RPMI8226 (cell line): ENCODE data around the gene DCTPP1.
"Not testable (repeated sequence)": the region's sequence is repeated elsewhere in the genome, so short reads cannot be mapped to it uniquely, and the experiment has no call there.

Experiments used
- DNase-seq: peaks from one replicate; pipeline ENCODE4 v3.0.0-alpha.2; 2015

DCTPP1 gene

GRCh38 chr16:30409125-30410060 is 20.4 kb downstream of the DCTPP1 start:
- DNase-seq: peak; percentile 94

DNA sequence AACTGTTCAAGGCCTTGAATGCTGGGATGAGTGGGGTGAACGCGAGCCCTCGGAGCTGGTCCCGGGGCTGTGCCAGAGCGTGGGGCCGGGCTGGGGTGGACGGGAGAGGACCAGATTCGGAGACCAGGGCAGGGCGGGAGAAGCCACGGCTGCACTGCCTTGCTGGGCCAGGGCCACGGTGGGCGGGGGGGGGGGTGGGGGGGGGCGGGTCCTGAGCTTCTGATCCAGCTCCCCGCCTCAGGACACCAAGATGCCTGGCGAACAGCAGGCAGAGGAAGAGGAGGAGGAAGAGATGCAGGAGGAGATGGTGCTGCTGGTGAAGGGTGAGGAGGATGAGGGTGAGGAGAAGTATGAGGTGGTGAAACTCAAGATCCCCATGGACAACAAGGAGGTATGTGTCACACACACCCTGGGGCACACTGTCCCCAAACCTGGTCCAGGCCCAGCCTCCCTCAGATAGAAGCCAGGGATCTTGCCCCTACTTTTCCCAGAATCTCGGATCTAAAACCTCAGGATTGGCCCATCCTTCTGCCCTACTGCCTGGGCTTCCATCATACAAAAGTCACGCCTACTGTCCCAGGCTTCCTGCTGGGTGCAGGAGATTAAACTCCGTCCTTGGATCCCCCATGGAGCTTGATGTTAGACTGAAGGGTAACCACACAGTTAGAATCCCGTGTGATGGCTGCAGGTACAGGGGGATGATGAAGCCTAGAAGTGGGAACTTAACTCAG is 21.9 kb downstream of the DCTPP1 start:
- DNase-seq: no peak

- peak; percentile 98 for DNase-seq
Observed at GRCh38 chr16:30407102-30407803, 22.6 kb downstream of the DCTPP1 start, which contains the start of gene ZNF771. TSS of gene ZNF771 (plus strand) at chr16:30407606. CDS start at chr16:30408054, 448 bp downstream.

DNA sequence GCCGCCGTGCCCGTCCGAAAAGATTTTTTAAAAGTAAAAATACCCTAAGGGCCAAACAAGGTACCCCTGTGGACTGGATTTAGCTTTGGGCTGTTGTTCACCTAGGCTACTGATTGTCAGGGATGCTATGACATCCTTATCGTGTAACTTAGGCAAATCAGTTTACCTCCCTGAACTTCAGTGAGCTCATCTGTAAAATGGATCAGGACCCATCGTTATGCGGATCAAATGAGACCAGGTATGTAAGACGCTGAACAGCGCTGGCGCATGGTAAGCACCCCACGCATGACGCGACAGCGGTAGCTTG is 23.1 kb downstream of the DCTPP1 start:
- DNase-seq: no peak

DNA sequence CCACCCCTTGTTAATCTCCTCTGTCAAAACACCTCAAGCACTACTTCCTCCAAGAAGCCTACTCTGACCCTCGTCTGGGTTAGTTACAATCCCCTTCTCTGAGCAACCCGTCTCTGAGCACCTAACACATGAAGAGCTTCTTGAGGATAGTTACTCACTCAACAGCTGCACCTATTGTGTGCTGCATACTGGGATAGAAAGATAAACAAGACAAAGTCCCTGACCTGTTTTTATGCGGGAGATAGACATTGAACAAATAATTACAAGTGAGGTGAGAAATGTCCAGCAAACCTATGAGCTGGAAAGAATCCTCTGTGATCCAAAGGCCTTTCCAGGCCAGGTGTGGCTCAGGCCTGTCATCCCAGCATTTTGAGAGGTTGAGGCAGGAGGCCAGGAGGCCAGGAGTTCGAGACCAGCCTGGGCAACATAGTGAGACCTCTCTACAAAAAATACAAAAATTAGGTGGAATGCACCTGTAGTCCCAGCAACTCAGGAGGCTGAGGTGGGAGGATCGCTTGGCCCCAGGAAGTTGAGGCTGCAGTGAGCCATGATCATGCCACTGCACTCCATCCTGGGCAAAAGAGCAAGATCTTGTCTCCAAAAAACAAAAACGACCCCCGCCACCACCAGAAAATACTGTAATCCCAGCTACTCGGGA is 27.9 kb downstream of the DCTPP1 start:
- no peak for DNase-seq

DNA sequence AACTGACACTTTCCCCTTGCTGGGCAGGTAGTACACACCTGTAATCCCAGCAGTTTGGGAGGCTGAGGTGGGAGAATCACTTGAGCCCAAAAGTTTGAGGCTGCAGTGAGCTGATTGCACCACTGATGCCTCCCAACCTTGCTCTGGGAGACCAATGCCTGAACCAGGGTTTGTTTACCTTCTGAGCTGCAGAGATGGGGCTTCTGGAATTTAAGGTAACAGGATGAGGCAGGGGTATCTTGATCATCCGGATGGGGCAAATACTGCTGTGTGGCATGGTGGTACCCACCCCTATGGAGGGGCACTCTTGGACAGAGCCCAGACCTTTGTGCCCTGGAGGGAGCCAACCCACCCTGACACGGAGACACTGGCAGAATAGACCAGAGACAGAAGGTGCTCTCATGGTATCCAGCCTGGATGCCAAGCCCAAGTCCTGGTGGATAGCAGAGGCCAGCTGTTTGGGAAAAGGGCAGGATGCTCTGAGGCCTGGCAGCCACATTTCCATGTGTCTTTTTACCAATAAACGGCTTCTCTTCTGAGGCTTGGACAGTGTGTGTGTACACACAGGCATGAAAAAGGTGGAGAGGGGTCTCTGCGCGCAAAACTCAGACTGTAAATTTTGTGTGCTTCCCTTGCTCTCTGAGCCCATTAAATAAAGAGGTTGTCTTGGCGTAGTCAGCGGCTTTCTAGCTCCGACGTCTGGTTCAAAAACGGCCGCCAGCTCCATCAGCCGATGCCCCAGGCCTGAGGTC is 30.2 kb downstream of the DCTPP1 start:
- peak; percentile 28 for DNase-seq

GRCh38 chr16:30398661-30399434 is 31.0 kb downstream of the DCTPP1 start:
- no peak for DNase-seq

DNA sequence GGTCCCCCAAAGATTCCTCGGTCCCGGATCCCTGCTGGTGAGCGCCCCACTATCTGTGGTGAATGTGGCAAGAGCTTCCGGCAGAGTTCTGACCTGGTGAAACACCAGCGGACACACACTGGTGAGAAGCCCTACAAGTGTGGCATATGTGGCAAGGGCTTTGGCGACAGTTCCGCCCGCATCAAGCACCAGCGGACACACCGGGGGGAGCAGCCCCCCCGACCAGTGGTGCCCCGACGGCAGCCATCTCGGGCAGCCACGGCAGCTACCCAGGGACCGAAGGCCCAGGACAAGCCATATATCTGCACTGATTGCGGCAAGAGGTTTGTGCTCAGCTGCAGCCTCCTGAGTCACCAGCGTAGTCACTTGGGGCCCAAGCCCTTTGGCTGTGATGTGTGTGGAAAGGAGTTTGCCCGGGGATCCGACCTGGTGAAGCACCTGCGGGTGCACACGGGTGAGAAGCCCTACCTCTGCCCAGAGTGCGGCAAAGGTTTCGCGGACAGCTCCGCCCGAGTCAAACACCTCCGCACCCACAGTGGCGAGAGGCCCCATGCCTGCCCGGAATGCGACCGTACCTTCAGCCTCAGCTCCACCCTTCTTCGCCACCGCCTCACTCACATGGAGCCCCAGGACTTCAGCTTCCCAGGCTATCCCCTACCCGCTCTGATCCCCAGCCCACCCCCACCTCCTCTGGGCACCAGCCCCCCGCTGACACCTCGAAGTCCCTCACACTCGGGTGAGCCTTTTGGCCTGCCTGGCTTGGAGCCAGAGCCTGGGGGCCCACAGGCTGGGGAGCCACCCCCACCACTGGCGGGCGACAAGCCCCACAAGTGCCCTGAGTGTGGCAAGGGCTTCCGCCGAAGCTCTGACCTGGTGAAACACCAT is 31.8 kb downstream of the DCTPP1 start:
- DNase-seq: no peak

GRCh38 chr16:30397056-30397455 is 32.8 kb downstream of the DCTPP1 start:
- no peak for DNase-seq

- not testable (repeated sequence) for DNase-seq
Observed at GRCh38 chr16:30396627-30397026, 33.2 kb downstream of the DCTPP1 start.

DNA sequence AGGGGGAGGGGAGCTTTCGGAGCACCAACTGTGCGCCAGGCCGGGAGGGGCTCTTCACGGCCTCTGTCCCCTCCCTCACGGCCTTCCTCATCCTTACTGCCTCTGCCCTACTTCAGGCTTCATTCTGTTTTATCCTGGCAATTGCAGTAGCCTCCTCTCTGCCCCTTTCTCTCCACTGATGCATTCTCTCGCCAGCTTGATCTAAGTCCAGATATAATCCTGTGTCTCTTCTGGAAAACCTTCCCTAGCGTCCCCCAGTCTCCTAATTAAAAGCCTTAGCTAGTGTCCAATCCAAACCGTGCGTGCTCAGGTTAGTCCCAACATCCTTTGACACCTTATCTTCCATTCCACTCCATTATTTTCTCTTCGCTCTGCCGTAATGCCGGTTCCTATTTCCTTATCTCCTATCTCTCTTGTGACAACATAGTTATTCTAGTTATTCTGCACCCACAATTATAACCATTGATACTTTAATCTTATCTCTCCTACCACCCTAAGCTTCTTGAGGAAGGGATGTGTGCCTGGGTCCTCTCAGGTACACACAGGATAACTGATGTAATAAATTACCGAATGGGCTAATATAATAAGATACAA is 33.7 kb downstream of the DCTPP1 start:
- DNase-seq: no peak

DNA sequence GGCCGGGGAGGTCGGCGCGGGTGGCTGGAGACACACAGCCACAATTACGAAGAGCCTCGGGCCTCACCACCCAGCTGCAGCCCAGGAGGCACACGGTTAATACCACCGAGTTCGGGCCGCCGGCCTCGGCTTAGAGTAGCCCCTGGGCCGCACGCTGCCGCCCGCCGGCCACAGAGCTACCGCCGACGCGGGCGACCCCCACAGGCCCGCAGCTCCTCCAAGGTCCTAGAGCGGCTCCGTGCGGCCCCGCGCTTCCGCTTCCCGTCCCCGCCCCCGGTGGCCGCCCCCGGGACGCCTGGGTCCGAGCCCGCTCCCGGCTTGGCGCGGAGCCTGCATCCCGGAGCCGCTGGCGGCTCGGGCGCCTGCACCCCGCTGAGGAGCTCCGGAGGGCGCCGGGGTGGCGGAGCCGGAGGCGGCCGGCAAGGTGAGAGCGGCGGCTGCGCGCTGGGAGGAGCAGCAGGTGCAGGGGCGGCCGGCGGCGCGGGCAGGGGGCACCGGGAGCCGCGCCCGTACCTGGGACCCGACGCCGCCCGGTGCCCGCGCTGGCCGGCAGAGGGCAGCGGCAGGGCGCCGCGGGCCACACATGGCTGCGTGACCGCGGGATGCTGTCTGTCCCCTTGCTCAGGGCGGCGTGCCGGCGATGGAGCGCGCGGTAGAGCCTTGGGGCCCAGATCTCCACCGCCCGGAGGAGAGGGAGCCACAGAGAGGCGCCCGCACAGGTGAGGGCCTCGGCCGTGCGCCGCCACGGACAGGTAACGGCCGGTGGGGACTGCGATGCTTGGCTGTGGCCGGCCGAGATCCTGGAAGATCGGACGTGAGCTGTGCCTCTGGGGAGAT is 34.5 kb downstream of the DCTPP1 start, which contains the start of gene ZNF48:
Gene ZNF48 (plus strand): TSS at position 266 of the 837 bp plus-strand sequence. CDS start 375 bp downstream, at position 641.
- DNase-seq: peak; percentile 88

DNA sequence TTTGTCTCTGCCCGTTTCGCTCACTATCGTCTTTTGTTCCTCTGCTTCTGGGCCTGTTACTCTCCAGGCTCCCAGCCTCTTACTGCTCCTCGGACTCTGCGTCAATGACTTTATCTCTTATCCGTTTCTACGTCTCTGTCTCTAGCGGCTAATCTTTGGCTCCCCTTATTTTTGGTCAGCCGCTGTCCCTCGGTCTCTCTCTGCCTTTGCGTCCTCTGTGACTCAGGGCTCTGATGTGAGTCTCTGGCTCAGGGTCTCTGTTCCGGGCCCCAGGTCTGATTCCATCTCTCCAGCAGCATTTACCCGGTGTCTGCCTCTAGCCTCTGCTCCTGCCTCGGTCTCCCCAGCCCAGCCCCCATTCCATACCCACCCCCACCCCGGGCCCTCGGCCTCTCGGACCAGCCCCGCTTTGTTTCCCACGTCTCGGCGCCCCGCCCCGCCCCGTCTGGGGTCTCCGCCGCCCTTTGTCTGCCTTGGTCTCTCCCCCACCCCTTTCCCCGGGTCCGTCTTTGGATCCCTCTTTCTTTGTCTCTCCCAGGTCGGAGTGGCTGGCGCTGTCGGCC is 35.2 kb downstream of the DCTPP1 start:
- no peak for DNase-seq

- DNase-seq: no peak
Observed at GRCh38 chr16:30383521-30383920, 46.3 kb downstream of the DCTPP1 start.

DNA sequence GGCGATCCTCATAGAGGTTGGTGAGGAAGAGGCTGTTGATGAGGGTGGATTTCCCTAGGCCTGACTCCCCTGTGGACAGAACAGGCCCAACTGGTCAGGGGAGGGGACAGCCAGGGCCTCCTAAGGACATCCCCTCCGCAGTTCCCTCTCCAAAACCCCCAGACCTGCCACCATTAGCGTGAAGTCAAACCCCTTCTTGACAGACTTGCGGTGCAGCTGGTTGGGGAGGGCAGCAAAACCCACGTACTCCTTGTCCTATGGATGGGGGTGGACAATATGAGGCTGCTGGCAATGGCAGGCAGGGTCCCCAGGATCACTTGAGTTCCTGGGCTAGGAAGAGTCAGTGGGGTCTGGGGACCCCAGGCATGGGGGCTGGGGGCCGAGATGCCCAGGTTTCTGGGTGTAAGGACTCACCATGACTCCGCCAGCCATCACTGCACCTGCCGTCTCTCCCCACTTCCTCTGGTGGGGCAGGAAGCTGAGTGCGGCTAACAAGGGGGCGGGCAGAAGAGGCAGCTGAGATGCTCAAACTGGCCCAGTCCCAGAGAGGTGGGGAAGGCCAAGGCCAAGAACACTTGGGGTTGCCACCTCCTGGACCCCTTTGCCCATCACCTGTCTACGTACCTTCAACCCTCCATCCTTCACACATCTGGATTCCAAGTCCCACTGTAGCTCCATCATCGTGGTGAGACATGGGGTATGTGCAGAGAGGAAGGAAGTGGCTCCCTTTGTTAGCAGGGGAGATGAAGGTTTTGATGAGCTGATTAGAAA is 47.5 kb downstream of the DCTPP1 start, which contains the start of gene SEPTIN1:
Gene SEPTIN1 (minus strand): TSS at position 451 of the 771 bp plus-strand sequence. CDS start 19 bp downstream, at position 432.
- peak; percentile 49 for DNase-seq

DNA sequence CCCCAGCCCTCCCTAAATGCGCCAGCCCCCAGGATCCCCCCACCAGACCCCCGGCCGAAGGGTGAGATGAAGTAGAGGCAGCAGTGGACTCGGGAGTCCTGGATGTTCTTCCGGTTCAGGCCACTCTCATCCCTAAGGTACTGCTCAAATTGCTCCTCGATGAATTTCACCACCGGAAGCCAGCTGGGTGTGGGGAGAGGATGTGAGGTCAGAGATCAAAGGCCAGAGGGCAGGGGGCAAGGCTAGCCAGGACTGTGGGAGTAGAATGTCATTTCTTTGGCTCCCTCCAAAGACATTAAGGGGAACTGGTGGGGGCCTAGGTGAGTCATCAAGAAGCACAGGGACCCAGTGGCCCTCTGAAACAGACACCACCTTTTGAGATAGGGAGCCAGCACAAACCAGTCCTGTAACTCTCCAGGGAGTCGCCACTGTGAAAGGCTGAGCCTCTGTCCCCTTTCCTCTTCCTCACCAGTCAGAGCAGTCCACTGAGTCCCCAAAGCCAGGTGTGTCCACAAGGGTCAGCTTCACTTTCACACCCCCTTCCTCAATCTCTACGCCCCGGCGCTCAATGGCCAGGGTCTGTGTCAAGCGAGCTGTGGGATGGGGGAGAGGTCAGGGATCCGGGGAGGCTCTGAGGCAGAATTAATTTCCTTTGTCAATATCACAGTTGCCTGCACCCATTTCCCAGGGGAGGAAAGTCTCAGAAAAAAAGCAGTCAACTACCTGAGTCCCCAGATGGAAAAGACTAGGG is 48.4 kb downstream of the DCTPP1 start:
- DNase-seq: no peak

DNA sequence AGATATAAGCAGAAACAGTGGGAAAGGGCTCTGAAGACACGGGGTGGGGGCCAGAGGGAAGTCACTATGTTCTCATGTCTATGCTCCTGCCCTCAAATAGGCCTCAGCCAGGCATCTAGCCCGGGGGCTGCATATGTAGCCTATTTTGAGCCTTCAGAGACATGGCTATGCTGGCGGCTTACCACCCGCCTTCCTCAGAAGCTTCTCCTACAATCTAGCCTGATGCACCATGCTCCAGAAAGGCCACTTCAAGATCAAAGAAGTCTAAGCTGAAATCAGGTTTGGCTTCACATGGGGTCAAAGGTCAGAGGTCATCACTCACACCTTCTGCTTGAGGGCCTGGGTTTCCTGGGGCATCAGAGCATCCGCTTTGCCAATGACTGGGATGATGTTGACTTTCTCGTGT is 49.0 kb downstream of the DCTPP1 start:
- no peak for DNase-seq
